IPS-15b (cell line): ENCODE data around the gene FAM241A.
"Not testable (repeated sequence)": the region's sequence is repeated elsewhere in the genome, so short reads cannot be mapped to it uniquely, and the experiment has no call there.

Experiments used
- H3K27me3 ChIP-seq: one replicate; pipeline ENCODE4 v1.6.1; 2013; ENCODE audit warnings: low read length; ENCODE audit not compliant: control insufficient read depth, insufficient read depth
- H3K36me3 ChIP-seq: one replicate; pipeline ENCODE4 v1.6.1; 2013; ENCODE audit warnings: low read length; ENCODE audit not compliant: control insufficient read depth, insufficient read depth
- H3K4me1 ChIP-seq: one replicate; pipeline ENCODE4 v1.6.1; 2013; ENCODE audit warnings: mild to moderate bottlenecking, low read length; ENCODE audit not compliant: control insufficient read depth, insufficient read depth
- H3K4me3 ChIP-seq: one replicate; pipeline ENCODE4 v1.5.1; 2013; ENCODE audit warnings: low read depth, low read length
- H3K9ac ChIP-seq: one replicate; pipeline ENCODE4 v1.6.1; 2013; ENCODE audit warnings: low read depth, mild to moderate bottlenecking, low read length
- H3K9me3 ChIP-seq: one replicate; pipeline ENCODE4 v1.6.1; 2013; ENCODE audit warnings: mild to moderate bottlenecking, low read length; ENCODE audit not compliant: control insufficient read depth, insufficient read depth

The FAM241A gene

GRCh38 chr4:112156553-112156952, 11.3 kb downstream of the FAM241A start:
- H3K4me1 ChIP-seq, result no peaks in the 10 kb centered on the region
- no peaks in the 10 kb centered on the region for H3K36me3 ChIP-seq
- H3K9ac ChIP-seq, result no peak overlapping the region
- no peak overlapping the region for H3K4me3 ChIP-seq
- no peaks in the 10 kb centered on the region for H3K27me3 ChIP-seq
- H3K9me3 ChIP-seq, result no peaks in the 10 kb centered on the region

- H3K36me3 ChIP-seq, H3K9ac ChIP-seq, H3K4me3 ChIP-seq, H3K4me1 ChIP-seq, H3K9me3 ChIP-seq, H3K27me3 ChIP-seq: not testable (repeated sequence)
Observed at GRCh38 chr4:112163706-112164105, 18.5 kb downstream of the FAM241A start.

GRCh38 chr4:112167794-112168193, 22.5 kb downstream of the FAM241A start:
- Histone ChIP-seq H3K36me3 (no peaks in the 10 kb centered on the region), H3K4me1 (no peaks in the 10 kb centered on the region), H3K9ac (no peak overlapping the region), H3K9me3 (no peaks in the 10 kb centered on the region), H3K27me3 (no peaks in the 10 kb centered on the region), H3K4me3 (no peak overlapping the region)

- Histone ChIP-seq H3K4me1 (no peaks in the 10 kb centered on the region), H3K27me3 (no peaks in the 10 kb centered on the region), H3K4me3 (no peak overlapping the region), H3K9ac (no peak overlapping the region), H3K9me3 (no peaks in the 10 kb centered on the region), H3K36me3 (no peaks in the 10 kb centered on the region)
Observed at GRCh38 chr4:112168719-112169500, 23.7 kb downstream of the FAM241A start.

DNA sequence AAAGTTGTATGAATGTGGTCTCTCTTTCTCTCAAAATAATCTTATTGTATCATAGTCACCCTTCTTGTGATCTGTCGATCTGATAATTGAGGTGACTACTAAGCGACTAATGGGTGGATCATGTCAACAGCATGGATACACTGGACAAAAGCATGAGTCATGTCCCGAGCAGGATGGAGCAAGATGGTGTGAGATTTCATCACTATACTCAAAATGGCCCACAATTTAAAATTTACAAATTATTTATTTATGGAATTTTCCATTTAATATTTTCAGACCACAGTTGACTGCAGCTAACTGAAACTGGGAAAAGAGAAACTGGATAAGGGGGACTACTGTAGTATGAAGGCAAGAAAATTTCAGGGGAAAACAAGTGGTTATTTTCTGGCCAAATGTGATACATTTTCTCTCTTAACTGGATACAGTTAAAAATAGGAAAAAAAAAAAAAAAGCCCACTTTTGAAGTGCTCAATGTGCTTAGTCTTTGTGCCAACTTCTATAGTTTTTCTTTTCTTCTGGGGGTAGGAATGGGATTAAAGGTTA, 25.3 kb downstream of the FAM241A start:
- H3K4me1 ChIP-seq, result no peaks in the 10 kb centered on the region
- H3K9me3 ChIP-seq, result no peaks in the 10 kb centered on the region
- no peaks in the 10 kb centered on the region for H3K36me3 ChIP-seq
- no peaks in the 10 kb centered on the region for H3K27me3 ChIP-seq
- no peak overlapping the region for H3K9ac ChIP-seq
- no peak overlapping the region for H3K4me3 ChIP-seq

DNA sequence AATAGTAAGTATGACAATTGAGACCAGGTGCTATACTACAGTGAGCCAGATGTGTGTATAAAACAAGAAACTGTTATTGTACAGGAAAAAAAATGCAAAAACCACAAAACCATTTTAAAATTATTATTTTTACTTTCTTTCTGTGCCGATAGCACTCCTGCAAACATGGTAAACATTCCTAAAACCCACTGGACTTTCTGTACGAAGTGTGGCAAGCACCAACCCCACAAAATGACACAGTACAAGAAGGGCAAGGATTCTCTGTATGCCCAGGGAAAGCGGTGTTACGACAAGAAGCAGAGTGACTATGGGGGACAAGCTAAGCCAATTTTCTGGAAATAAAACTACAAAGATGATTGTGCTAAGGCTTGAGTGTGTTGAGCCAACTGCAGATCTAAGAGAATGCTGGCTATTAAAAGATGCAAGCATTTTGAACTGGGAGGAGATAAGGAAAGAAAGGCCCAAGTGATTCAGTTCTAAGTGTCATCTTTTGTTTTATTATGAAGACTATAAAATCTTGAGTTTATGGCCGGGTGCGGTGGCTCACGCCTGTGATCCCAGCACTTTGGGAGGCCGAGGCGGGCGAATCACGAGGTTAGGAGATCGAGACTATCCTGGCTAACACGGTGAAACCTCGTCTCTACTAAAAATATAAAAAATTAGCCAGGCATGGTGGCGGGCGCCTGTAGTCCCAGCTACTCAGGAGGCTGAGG, 26.0 kb downstream of the FAM241A start:
- H3K36me3 ChIP-seq, H3K4me1 ChIP-seq, H3K27me3 ChIP-seq, H3K9ac ChIP-seq, H3K4me3 ChIP-seq, H3K9me3 ChIP-seq: not testable (repeated sequence)

DNA sequence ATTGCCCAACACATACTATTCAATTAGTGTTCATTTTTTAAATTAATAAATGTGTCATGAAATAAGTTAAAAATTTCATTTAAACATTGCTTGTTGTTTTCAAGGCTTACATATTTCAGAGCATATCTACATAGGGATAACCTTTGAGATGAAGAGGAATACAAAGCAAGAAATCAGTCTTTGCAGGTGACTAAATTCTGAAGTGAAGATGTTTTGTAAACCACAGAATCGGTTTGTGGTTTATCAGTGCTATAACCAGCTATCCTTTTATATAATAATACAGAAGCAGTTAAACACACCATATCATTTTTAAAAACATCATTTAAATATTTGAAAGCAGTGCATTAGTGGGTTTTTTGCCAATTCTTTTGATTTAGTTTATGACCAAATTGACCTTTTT, 26.9 kb downstream of the FAM241A start:
- no peaks in the 10 kb centered on the region for H3K27me3 ChIP-seq
- no peak overlapping the region for H3K9ac ChIP-seq
- H3K4me1 ChIP-seq, result no peaks in the 10 kb centered on the region

GRCh38 chr4:112173593-112174558, 28.6 kb downstream of the FAM241A start:
- Histone ChIP-seq H3K9me3 (no peaks in the 10 kb centered on the region), H3K9ac (no peak overlapping the region), H3K27me3 (no peaks in the 10 kb centered on the region), H3K4me3 (no peak overlapping the region), H3K36me3 (no peaks in the 10 kb centered on the region), H3K4me1 (no peaks in the 10 kb centered on the region)

More for the DNA sequence above, 26.9 kb downstream of the FAM241A start:
- H3K36me3 ChIP-seq, result no peaks in the 10 kb centered on the region
- H3K9me3 ChIP-seq, result no peaks in the 10 kb centered on the region
- H3K4me3 ChIP-seq, result no peak overlapping the region

- H3K4me1 ChIP-seq, result no peaks in the 10 kb centered on the region
- H3K9ac ChIP-seq, result no peak overlapping the region
- H3K36me3 ChIP-seq, result no peaks in the 10 kb centered on the region
- H3K27me3 ChIP-seq, result no peaks in the 10 kb centered on the region
- no peak overlapping the region for H3K4me3 ChIP-seq
- no peaks in the 10 kb centered on the region for H3K9me3 ChIP-seq
Observed at GRCh38 chr4:112175840-112176239, 30.6 kb downstream of the FAM241A start.

DNA sequence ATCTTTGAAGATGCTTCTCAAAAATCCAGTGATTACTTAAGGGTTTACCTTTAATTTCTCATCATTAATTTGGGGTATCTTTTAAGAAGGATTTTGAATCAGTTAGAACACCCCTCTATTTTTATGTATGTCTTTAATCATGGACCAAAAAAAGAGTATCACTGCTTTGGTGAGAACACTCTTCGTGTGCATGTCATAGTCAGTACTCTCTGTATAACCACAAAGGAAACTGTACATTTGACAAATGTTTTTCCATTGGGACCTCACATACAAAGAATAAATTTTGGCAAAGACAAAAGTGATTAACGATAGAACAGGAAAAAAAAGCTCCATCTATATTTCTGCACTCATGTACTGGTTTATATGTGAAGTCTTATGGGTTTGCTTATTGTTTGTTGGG, 31.3 kb downstream of the FAM241A start:
- Histone ChIP-seq H3K9ac (no peak overlapping the region), H3K27me3 (no peaks in the 10 kb centered on the region), H3K36me3 (no peaks in the 10 kb centered on the region), H3K9me3 (no peaks in the 10 kb centered on the region), H3K4me1 (no peaks in the 10 kb centered on the region), H3K4me3 (no peak overlapping the region)

- not testable (repeated sequence) for H3K27me3 ChIP-seq, H3K4me1 ChIP-seq, H3K9me3 ChIP-seq, H3K4me3 ChIP-seq, H3K9ac ChIP-seq, H3K36me3 ChIP-seq
Observed at GRCh38 chr4:112178741-112179140, 33.5 kb downstream of the FAM241A start.
